ENCODE data around the gene GOLGA6C.

GOLGA6C gene

DNA sequence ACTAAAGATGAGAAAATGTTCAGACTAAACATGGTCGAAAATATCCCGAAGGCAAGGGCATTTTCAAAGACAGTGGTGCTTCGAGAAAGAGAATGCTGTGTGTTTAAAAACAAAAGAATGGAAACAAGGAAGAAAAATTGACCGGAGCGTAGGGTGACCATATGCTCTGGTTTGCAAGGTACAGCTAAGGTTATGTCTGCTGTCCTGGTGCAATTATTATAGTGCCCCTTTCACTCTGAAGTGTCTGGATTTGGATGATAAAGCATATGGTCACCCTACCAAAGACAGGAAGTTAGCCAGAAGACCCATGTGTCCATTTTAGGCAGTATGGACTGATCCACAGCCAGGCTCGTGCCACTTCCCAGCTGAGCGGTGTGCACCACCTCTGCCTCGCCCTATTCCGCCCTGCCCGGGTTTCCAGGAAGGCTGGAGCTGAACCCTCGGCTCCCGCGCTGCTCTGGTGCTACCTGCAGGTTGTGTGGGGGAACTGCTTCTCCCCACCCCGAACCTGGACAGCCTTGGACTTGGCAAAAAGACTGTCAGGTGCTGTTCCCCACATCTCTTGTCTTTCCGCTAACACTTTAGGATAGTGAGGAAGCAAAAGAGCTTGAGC is 49.8 kb downstream of the GOLGA6C start:
- ATAC-seq = peak; percentile 76
- no peak for TF ChIP-seq PPARA (CRISPR knock-in tag; IDR thresholded peaks at IDR 0.05; ENCODE audit: borderline replicate concordance)
- TF ChIP-seq, protein P1, sequence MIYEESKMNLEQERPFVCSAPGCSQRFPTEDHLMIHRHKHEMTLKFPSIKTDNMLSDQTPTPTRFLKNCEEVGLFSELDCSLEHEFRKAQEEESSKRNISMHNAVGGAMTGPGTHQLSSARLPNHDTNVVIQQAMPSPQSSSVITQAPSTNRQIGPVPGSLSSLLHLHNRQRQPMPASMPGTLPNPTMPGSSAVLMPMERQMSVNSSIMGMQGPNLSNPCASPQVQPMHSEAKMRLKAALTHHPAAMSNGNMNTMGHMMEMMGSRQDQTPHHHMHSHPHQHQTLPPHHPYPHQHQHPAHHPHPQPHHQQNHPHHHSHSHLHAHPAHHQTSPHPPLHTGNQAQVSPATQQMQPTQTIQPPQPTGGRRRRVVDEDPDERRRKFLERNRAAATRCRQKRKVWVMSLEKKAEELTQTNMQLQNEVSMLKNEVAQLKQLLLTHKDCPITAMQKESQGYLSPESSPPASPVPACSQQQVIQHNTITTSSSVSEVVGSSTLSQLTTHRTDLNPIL (CRISPR knock-in tag; IDR thresholded peaks at IDR 0.05; ENCODE audit: low read depth) = no peak
- no peak for TF ChIP-seq ZC3H10 (CRISPR knock-in tag; IDR thresholded peaks at IDR 0.05)
- TF ChIP-seq ZFP30 (CRISPR knock-in tag; IDR thresholded peaks at IDR 0.05) = no peak
- no peak for TF ChIP-seq ISL1 (CRISPR knock-in tag; IDR thresholded peaks at IDR 0.05)
- TF ChIP-seq SNAI2 (CRISPR knock-in tag; IDR thresholded peaks at IDR 0.05) = no peak
- no peak for TF ChIP-seq BACH2 (CRISPR knock-in tag; IDR thresholded peaks at IDR 0.05; ENCODE audit: borderline replicate concordance)
- TF ChIP-seq ZNF565 (CRISPR knock-in tag; conservative IDR thresholded peaks at IDR 0.05; ENCODE audit: low read depth) = no peak
- TF ChIP-seq POU6F1 (CRISPR knock-in tag; IDR thresholded peaks at IDR 0.05; ENCODE audit: borderline replicate concordance, low read depth) = no peak
- TF ChIP-seq, protein P2, sequence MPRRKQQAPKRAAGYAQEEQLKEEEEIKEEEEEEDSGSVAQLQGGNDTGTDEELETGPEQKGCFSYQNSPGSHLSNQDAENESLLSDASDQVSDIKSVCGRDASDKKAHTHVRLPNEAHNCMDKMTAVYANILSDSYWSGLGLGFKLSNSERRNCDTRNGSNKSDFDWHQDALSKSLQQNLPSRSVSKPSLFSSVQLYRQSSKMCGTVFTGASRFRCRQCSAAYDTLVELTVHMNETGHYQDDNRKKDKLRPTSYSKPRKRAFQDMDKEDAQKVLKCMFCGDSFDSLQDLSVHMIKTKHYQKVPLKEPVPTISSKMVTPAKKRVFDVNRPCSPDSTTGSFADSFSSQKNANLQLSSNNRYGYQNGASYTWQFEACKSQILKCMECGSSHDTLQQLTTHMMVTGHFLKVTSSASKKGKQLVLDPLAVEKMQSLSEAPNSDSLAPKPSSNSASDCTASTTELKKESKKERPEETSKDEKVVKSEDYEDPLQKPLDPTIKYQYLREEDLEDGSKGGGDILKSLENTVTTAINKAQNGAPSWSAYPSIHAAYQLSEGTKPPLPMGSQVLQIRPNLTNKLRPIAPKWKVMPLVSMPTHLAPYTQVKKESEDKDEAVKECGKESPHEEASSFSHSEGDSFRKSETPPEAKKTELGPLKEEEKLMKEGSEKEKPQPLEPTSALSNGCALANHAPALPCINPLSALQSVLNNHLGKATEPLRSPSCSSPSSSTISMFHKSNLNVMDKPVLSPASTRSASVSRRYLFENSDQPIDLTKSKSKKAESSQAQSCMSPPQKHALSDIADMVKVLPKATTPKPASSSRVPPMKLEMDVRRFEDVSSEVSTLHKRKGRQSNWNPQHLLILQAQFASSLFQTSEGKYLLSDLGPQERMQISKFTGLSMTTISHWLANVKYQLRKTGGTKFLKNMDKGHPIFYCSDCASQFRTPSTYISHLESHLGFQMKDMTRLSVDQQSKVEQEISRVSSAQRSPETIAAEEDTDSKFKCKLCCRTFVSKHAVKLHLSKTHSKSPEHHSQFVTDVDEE (CRISPR knock-in tag; IDR thresholded peaks at IDR 0.05) = no peak
- no peak for TF ChIP-seq ESRRG (CRISPR knock-in tag; IDR thresholded peaks at IDR 0.05)
- no peak for TF ChIP-seq ZNF70 (CRISPR knock-in tag; IDR thresholded peaks at IDR 0.05)
- TF ChIP-seq ZFP3 (CRISPR knock-in tag; IDR thresholded peaks at IDR 0.05) = no peak
- TF ChIP-seq, protein P3, sequence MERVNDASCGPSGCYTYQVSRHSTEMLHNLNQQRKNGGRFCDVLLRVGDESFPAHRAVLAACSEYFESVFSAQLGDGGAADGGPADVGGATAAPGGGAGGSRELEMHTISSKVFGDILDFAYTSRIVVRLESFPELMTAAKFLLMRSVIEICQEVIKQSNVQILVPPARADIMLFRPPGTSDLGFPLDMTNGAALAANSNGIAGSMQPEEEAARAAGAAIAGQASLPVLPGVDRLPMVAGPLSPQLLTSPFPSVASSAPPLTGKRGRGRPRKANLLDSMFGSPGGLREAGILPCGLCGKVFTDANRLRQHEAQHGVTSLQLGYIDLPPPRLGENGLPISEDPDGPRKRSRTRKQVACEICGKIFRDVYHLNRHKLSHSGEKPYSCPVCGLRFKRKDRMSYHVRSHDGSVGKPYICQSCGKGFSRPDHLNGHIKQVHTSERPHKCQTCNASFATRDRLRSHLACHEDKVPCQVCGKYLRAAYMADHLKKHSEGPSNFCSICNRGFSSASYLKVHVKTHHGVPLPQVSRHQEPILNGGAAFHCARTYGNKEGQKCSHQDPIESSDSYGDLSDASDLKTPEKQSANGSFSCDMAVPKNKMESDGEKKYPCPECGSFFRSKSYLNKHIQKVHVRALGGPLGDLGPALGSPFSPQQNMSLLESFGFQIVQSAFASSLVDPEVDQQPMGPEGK (CRISPR knock-in tag; IDR thresholded peaks at IDR 0.05; ENCODE audit: borderline replicate concordance) = no peak
- TF ChIP-seq, protein P4, sequence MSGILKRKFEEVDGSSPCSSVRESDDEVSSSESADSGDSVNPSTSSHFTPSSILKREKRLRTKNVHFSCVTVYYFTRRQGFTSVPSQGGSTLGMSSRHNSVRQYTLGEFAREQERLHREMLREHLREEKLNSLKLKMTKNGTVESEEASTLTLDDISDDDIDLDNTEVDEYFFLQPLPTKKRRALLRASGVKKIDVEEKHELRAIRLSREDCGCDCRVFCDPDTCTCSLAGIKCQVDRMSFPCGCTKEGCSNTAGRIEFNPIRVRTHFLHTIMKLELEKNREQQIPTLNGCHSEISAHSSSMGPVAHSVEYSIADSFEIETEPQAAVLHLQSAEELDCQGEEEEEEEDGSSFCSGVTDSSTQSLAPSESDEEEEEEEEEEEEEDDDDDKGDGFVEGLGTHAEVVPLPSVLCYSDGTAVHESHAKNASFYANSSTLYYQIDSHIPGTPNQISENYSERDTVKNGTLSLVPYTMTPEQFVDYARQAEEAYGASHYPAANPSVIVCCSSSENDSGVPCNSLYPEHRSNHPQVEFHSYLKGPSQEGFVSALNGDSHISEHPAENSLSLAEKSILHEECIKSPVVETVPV (CRISPR knock-in tag; IDR thresholded peaks at IDR 0.05) = no peak
- no peak for TF ChIP-seq ARNTL (CRISPR knock-in tag; IDR thresholded peaks at IDR 0.05; ENCODE audit: borderline replicate concordance, low read depth)
- TF ChIP-seq TCF4 (CRISPR knock-in tag; IDR thresholded peaks at IDR 0.05; ENCODE audit: borderline replicate concordance) = no peak
- no peak for TF ChIP-seq TOX (CRISPR knock-in tag; IDR thresholded peaks at IDR 0.05; ENCODE audit: borderline replicate concordance)

DNA sequence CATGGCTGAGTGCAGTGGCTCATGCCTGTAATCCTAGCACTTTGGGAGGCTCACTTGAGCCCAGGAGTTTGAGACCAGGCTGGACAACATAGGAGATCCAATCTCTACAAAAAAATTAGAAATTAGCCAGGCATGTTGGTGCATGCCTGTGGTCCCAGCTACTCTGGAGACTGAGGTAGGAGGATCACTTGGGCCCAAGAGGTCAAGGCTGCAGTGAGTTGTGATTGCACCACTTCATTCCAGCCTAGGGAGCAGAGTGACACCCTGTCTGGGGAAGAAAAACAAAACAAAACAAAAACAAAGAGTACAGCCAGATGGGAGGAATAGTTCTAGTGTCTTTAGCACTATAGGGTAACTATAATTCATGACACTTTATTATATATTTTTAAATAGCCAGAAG is 51.6 kb downstream of the GOLGA6C start:
- ATAC-seq = no peak

More for the DNA sequence above, 51.6 kb downstream of the GOLGA6C start:
- TF ChIP-seq SNAI2 (CRISPR knock-in tag; IDR thresholded peaks at IDR 0.05) (no peak), ISL1 (CRISPR knock-in tag; IDR thresholded peaks at IDR 0.05) (no peak), ARNTL (CRISPR knock-in tag; IDR thresholded peaks at IDR 0.05; ENCODE audit: borderline replicate concordance, low read depth) (no peak), TCF4 (CRISPR knock-in tag; IDR thresholded peaks at IDR 0.05; ENCODE audit: borderline replicate concordance) (no peak), TOX (CRISPR knock-in tag; IDR thresholded peaks at IDR 0.05; ENCODE audit: borderline replicate concordance) (no peak), PPARA (CRISPR knock-in tag; IDR thresholded peaks at IDR 0.05; ENCODE audit: borderline replicate concordance) (no peak), ZNF8 (CRISPR knock-in tag; IDR thresholded peaks at IDR 0.05) (no peak), ZC3H10 (CRISPR knock-in tag; IDR thresholded peaks at IDR 0.05) (no peak), ZNF70 (CRISPR knock-in tag; IDR thresholded peaks at IDR 0.05) (no peak), ESRRG (CRISPR knock-in tag; IDR thresholded peaks at IDR 0.05) (no peak), ZFP3 (CRISPR knock-in tag; IDR thresholded peaks at IDR 0.05) (no peak), RARB (CRISPR knock-in tag; IDR thresholded peaks at IDR 0.05) (no peak), CSDC2 (CRISPR knock-in tag; IDR thresholded peaks at IDR 0.05) (no peak)
- TF ChIP-seq, protein P1 (CRISPR knock-in tag; IDR thresholded peaks at IDR 0.05; ENCODE audit: low read depth) = no peak
- TF ChIP-seq, protein P4 (CRISPR knock-in tag; IDR thresholded peaks at IDR 0.05) = no peak
- TF ChIP-seq, protein P3 (CRISPR knock-in tag; IDR thresholded peaks at IDR 0.05; ENCODE audit: borderline replicate concordance) = no peak
